ENCODE data around the gene CEP70.

CEP70 gene

DNA sequence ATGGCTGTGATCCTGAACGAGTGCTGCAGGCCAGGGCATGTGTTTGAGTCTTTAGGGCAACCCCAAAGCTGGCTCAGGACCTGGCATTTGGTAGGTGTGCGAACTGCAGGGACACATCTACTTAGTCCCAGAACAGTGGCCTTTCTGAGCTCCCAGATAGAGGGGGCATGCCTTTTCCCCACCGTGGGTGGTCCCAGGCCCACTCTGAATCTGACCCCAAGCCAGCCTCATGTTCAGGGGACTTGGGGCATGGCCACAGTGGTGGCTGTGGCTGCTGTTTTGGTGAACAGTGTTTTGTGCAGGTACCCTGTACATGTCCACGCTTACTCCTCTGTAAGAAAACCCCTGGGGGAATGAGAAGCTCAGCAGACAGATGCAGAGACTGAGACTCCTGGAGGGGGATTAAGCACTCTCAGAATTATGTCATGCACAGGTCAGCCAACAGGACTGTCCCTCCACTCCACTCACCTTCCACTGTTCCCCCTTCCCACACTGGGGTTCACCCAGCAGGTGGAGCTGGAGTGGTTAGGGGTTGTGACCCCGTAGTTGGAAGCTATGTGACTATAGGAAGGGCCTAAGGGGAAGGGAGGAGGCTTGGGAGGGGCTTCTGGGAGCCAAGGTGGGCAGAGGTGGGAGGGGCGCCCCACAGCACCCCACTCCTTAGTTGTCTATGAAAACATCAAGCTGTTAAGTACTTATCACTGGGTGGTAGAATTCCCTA lies 143.2 kb downstream of the CEP70 start:
- no peak for DNase-seq

DNA sequence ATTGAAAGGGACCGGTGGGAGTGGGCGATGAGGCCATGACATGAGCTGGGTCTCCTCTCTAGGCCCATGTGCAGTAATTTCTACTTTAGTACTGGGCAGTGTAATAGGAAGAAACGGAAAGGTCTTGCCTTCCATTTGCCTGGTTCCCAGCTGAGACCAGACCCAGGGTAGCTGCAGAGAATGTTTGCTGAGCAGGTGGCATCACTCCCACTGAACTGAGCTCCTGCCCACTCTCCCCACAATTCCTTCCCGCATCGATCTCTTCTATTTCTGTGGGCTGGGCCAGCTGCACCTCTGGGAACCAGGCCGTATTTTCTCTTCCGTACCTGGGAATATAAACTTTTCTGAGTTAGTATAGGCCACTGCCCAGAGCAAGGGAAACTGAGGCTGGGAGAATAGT lies 143.9 kb downstream of the CEP70 start:
- DNase-seq, result no peak

DNA sequence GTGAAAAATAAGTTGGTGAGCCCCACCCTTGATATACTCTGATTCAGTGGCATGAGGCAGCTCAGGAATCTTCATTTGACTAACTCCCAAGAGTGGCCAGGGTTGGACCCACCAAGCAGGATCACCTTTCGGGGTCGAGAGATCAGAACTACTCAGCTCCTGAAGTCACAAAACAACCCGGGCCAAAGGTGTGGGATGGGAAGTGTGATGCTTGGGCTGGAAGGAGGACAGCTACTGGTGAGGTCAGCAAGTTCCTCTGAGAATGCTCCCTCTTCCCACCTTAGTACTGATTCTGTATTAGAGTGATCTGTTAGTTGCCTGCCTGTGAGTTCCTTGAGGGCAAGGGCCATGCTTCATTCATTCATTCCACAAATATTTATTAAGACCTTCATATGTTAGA lies 144.6 kb downstream of the CEP70 start:
- DNase-seq, result no peak

DNA sequence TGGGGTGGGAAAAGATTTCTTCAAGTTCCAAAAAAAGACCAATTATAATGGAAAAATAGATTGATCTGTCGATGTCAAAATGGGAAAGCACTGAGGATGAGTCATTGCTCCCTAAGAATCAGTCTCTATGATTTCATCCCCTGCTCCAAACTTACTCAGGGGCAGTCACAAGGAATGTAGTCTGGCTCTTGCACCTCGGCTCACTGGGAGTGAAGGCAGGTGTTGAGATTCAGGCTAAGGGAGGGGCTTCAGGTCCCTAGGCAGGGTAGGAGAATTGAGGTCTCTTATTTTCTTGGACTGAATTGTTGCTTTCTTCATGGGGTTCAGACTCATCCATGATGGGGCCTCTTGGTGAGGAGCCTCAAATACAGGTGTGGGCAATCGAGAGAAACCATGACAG lies 145.4 kb downstream of the CEP70 start:
- DNase-seq, result no peak

DNA sequence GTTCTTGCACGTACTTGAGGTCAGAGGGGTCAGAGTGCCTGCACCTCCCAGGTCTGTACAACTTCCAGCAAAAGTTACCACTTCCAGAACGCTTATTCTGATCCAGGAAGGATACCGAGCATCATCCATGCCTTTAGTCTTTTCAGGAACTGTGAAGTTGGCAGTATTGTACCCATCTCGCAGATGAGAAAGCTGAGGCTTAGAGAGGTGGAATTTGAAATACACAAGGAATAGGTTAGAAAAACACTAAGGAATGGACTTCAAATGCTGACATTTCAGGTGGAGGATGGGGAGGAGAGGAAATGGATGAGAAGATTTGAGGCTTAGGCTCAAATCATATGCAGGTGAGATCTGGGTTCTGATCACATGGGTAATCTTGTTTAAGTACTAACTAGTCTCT lies 148.4 kb downstream of the CEP70 start:
- no peak for DNase-seq

DNA sequence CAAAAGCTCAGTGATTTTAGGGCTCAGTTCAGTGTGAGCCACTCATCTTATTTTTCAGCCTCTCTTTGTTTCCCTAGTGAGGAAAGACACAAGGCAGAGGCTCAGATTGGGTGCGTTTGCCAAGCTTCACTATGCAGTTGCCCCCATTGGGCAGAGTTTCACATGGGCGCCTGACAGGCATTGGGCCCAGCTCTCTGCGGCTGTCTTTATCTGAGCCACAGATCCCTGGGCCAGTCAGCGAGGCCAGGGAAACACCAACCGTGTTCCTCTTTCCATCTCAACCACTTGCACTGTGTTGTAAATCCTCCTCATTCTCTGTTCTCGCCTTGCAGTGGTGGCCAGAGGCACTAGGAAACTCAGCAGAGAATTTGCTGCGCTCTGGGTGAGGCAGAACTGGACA lies 148.8 kb downstream of the CEP70 start:
- DNase-seq, result peak in 2 of 14 donors; percentile 13 to 14
